Measurements from ENCODE around the gene ACADS.

ACADS gene

GRCh38 chr12:120718055-120718454, 7.6 kb upstream of the ACADS start:
- no peaks in the 10 kb centered on the region for H4K20me1 ChIP-seq (ENCODE audit: insufficient read depth, low read length)
- no peaks in the 10 kb centered on the region for H3K27me3 ChIP-seq (ENCODE audit: insufficient read depth, low read length)
- H3K79me2 ChIP-seq (ENCODE audit: insufficient read depth, low read length): no peaks in the 10 kb centered on the region
- H3K9me2 ChIP-seq (ENCODE audit: low read depth, low read length): no peaks in the 10 kb centered on the region
- H3K4me2 ChIP-seq (ENCODE audit: low read length): no peak overlapping the region
- no peaks in the 10 kb centered on the region for H3K9me3 ChIP-seq (ENCODE audit: low read length)
- no peak overlapping the region for H3K9ac ChIP-seq (ENCODE audit: low read length)
- H3K4me3 ChIP-seq (ENCODE audit: low read depth, low read length, poor library complexity, severe bottlenecking): no peak overlapping the region
- H3F3A ChIP-seq (ENCODE audit: insufficient read depth, low read length): no peaks in the 10 kb centered on the region
- peaks cover 89% of the 10 kb centered on the region for H3K36me3 ChIP-seq (ENCODE audit: insufficient read depth, low read length)
- H3K27ac ChIP-seq (ENCODE audit: low read depth, low read length, poor library complexity, severe bottlenecking): no peak overlapping the region
- TF ChIP-seq, protein P1, sequence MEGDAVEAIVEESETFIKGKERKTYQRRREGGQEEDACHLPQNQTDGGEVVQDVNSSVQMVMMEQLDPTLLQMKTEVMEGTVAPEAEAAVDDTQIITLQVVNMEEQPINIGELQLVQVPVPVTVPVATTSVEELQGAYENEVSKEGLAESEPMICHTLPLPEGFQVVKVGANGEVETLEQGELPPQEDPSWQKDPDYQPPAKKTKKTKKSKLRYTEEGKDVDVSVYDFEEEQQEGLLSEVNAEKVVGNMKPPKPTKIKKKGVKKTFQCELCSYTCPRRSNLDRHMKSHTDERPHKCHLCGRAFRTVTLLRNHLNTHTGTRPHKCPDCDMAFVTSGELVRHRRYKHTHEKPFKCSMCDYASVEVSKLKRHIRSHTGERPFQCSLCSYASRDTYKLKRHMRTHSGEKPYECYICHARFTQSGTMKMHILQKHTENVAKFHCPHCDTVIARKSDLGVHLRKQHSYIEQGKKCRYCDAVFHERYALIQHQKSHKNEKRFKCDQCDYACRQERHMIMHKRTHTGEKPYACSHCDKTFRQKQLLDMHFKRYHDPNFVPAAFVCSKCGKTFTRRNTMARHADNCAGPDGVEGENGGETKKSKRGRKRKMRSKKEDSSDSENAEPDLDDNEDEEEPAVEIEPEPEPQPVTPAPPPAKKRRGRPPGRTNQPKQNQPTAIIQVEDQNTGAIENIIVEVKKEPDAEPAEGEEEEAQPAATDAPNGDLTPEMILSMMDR (IDR thresholded peaks at IDR 0.05; ENCODE audit: low read length): no peak
- no peak for TF ChIP-seq EZH2 (IDR thresholded peaks at IDR 0.05; ENCODE audit: borderline replicate concordance, low read length)
- H2AFZ ChIP-seq (ENCODE audit: low read length): no peak overlapping the region
- H3K4me1 ChIP-seq (ENCODE audit: insufficient read depth, low read length, severe bottlenecking): peaks cover 17% of the 10 kb centered on the region

GRCh38 chr12:120719072-120719471, 6.6 kb upstream of the ACADS start:
- Histone ChIP-seq H4K20me1 (ENCODE audit: insufficient read depth, low read length) (no peaks in the 10 kb centered on the region), H3K9me3 (ENCODE audit: low read length) (no peaks in the 10 kb centered on the region), H3K4me2 (ENCODE audit: low read length) (no peak overlapping the region), H2AFZ (ENCODE audit: low read length) (no peak overlapping the region), H3K9me2 (ENCODE audit: low read depth, low read length) (no peaks in the 10 kb centered on the region), H3K79me2 (ENCODE audit: insufficient read depth, low read length) (no peaks in the 10 kb centered on the region), H3K4me1 (ENCODE audit: insufficient read depth, low read length, severe bottlenecking) (peaks cover 16% of the 10 kb centered on the region), H3K36me3 (ENCODE audit: insufficient read depth, low read length) (peaks cover 91% of the 10 kb centered on the region), H3K27me3 (ENCODE audit: insufficient read depth, low read length) (no peaks in the 10 kb centered on the region), H3F3A (ENCODE audit: insufficient read depth, low read length) (no peaks in the 10 kb centered on the region), H3K4me3 (ENCODE audit: low read depth, low read length, poor library complexity, severe bottlenecking) (no peak overlapping the region), H3K9ac (ENCODE audit: low read length) (no peak overlapping the region), H3K27ac (ENCODE audit: low read depth, low read length, poor library complexity, severe bottlenecking) (no peak overlapping the region)
- TF ChIP-seq EZH2 (IDR thresholded peaks at IDR 0.05; ENCODE audit: borderline replicate concordance, low read length): no peak
- TF ChIP-seq, protein P1 (IDR thresholded peaks at IDR 0.05; ENCODE audit: low read length): no peak

DNA sequence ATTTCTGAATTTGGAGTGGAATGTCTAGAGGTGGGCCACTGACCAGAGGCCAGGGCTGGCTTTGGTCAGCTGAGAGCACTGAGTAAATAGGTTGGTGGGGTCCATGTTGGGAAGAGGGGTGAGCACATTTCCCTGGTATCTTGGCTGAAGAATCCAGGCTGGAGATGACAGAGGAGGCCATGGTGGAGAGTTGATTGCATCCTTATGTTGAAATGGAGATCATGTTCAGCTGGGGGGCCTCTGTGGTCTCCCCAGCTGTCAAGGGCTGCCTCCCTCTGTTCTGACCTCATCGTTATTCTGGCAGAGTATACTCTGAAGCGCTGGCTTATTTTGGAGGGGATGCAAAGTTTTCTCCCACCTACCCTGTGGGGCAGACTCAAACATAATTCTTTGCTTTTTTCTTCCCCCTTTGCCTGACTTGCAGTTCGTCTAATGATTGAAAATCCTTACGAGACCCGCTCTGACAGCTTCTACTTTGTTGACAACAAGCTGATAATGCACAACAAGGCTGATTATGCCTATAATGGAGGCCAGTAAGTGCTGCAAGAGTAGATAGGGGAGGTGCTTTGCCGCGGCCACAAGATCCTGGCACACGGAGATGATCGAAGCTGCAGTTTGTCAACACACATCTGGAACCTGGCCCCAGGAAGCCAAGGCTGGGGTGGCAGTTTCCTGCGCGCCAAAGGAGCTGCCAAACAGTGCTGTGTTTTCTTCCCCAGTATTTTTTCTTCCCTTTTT, 6.0 kb upstream of the ACADS start:
- no peak overlapping the region for H2AFZ ChIP-seq (ENCODE audit: low read length)
- H3K27me3 ChIP-seq (ENCODE audit: insufficient read depth, low read length): no peaks in the 10 kb centered on the region
- no peaks in the 10 kb centered on the region for H4K20me1 ChIP-seq (ENCODE audit: insufficient read depth, low read length)
- H3K9me2 ChIP-seq (ENCODE audit: low read depth, low read length): no peaks in the 10 kb centered on the region
- H3K9ac ChIP-seq (ENCODE audit: low read length): no peak overlapping the region
- H3K79me2 ChIP-seq (ENCODE audit: insufficient read depth, low read length): no peaks in the 10 kb centered on the region
- no peaks in the 10 kb centered on the region for H3F3A ChIP-seq (ENCODE audit: insufficient read depth, low read length)
- H3K4me1 ChIP-seq (ENCODE audit: insufficient read depth, low read length, severe bottlenecking): peaks cover 17% of the 10 kb centered on the region
- H3K27ac ChIP-seq (ENCODE audit: low read depth, low read length, poor library complexity, severe bottlenecking): no peak overlapping the region
- no peak for TF ChIP-seq EZH2 (IDR thresholded peaks at IDR 0.05; ENCODE audit: borderline replicate concordance, low read length)
- TF ChIP-seq, protein P1 (IDR thresholded peaks at IDR 0.05; ENCODE audit: low read length): no peak
- H3K36me3 ChIP-seq (ENCODE audit: insufficient read depth, low read length): peaks cover 91% of the 10 kb centered on the region
- no peak overlapping the region for H3K4me2 ChIP-seq (ENCODE audit: low read length)
- H3K9me3 ChIP-seq (ENCODE audit: low read length): no peaks in the 10 kb centered on the region
- H3K4me3 ChIP-seq (ENCODE audit: low read depth, low read length, poor library complexity, severe bottlenecking): no peak overlapping the region
